Femur (tissue), 1 donor: ENCODE data around the gene NUTM2B.
"Not testable (repeated sequence)": the region's sequence is repeated elsewhere in the genome, so short reads cannot be mapped to it uniquely, and the experiment has no call there.

Experiments
- DNase-seq: peaks from one replicate; pipeline ENCODE4 v3.0.0-alpha.2; 2017

Gene NUTM2B

DNA sequence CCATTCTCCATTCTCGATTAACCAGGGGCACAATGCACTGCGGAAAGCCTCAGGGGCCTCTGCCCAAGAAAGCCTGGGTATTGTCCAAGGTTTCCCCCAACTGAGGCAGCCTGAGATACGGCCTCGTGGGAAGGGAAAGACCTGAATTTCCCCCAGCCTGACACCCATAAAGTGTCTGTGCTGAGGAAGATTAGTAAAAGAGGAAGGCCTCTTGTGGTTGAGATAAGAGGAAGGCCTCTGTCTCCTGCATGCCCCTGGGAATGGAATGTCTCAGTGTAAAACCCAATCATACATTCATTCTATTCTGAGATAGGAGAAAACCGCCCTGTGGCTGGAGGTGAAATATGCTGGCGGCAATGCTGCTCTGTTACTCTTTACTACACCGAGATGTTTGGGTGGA, 41.8 kb downstream of the NUTM2B start:
- not testable (repeated sequence) for DNase-seq

GRCh38 chr10:79748510-79748909, 45.5 kb downstream of the NUTM2B start:
- not testable (repeated sequence) for DNase-seq

GRCh38 chr10:79753601-79754000, 50.6 kb downstream of the NUTM2B start:
- DNase-seq, result not testable (repeated sequence)

GRCh38 chr10:79758297-79758993, 55.4 kb downstream of the NUTM2B start:
- DNase-seq, result not testable (repeated sequence)
